HG03108 (cell line): ENCODE measurements around the gene ELAVL1.
"Not testable (repeated sequence)": the region's sequence is repeated elsewhere in the genome, so short reads cannot be mapped to it uniquely, and the experiment has no call there.

ENCODE experiments used
- ATAC-seq: cut with Tn5 transposase; IDR thresholded peaks from one replicate; pipeline ENCODE4 v1.9.1; 2021; ENCODE audit warnings: moderate library complexity; ENCODE audit not compliant: unreplicated experiment

ELAVL1 gene

DNA sequence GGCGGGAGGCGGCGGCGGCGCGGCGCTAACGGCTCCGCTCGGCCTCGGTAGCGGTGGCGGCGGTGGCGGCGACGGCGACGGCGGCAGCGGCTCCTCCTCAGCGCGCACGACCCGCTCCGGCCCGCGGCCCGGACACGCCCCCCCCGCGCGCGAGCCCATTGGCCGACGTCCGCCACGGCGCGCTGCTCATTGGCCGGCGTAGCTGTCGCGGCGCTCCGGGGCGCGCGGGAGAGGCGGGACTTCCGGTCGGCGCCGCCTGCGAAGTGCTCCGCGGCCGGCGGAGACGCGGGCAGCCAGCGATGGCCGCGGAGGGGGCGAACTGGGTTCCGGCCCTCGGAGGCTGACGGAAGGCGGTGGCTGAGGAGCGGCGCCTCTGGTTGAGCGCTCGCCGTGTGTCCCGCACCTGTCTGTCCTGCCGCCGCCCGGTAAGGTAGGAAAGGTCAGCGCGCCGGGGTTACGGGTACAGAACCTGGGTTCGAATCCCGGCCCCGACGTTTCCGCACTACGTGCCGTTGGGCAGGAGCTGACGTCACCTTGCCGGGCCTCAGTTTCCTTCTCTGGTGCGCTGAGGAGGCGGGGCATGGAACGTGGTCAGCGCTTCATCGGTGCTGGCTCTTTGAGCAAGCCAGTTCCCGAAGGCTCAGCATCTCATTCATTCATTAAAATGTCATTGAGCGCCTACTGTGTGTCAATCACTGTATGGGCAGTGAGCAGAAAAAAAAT lies at the start of gene ELAVL1:
ELAVL1 (minus strand) TSS at position 108 of the 723 bp plus-strand sequence. CDS start 13,826 bp downstream, outside the sequence.
- peak; percentile 74 for ATAC-seq

DNA sequence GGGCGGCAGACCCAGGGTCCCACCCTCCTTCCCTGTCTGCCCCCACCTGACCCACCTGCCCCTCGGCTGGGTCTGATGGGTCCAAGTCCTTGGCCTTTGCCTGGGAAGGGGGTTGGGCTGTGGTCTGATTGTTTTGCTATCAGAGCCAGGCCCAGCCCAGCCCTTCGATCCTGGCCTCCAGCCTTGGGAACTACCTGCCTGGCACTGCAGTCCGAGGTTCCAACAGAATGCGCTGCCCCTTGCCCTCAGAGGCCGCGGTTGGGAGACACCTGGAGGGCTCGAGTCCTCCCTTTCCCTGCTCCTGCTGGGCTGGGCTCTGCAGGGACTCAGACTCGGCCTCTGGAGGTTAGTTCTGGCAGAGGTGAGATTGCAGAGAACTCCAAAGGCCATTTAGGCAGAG lies 48.7 kb upstream of the ELAVL1 start:
- ATAC-seq = no peak

DNA sequence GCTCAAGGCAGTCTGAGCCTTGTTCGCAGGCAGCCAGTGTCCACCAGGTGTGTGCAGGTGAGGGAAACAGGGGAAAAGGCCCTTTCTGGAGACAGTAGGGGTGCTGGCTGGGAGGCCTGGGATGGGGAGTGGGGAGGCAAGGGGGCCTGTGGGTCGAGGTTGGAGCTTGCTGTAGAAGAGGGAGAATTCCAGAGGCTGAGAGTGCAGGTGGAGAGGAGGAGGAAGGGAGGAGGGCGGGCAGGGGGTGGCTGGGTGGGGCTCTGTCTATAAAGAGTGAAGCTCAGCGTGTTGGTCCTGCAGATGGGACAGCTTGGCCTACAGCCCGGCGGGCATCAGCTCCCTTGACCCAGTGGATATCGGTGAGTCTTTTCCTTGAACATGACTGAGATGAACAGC lies 47.0 kb upstream of the ELAVL1 start, which contains the start of gene CCL25:
CCL25 (plus strand) TSS at position 297 of the 396 bp plus-strand sequence. CDS start 290 bp downstream, outside the sequence.
- no peak for ATAC-seq

DNA sequence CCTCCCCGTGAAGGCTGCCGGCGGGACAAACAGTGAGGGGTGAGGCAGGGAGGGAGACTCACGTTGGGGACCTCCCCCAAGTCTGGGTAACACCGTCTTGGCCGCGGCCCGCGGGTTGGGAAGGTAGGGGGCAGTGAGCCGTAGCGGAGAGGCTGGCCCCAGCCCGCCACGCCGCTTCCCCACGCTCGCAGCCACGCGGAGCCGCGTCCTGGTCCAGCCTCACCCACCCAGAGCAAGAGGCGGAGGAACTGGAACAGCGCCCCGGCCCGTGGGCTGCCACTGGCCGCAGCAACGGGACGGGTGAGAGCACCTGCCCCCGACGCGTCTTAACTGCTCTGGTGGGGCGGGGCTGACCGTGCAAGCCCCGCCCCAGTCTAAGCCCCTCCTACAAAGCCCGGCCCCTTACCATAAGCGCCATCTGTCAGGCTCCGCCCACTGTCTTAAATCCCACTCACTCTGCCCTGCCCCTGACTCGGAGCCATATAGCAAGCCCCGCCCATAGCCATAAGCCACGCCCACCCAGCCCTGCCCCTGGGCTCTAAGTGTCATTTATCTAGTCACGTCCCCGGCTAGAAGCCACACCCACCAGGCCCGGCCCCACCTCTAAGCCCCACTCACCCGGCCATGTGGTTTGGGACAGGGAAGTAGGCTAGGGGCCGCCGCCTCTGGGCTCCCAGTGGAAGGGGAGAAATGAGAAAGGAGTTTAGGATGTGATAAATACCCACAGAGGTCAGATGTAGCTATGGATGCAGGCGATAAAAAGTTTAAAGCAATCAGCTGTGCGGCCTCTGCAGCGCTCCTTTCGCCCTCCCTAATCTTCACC lies 45.0 kb upstream of the ELAVL1 start:
- peak; percentile 63 for ATAC-seq

DNA sequence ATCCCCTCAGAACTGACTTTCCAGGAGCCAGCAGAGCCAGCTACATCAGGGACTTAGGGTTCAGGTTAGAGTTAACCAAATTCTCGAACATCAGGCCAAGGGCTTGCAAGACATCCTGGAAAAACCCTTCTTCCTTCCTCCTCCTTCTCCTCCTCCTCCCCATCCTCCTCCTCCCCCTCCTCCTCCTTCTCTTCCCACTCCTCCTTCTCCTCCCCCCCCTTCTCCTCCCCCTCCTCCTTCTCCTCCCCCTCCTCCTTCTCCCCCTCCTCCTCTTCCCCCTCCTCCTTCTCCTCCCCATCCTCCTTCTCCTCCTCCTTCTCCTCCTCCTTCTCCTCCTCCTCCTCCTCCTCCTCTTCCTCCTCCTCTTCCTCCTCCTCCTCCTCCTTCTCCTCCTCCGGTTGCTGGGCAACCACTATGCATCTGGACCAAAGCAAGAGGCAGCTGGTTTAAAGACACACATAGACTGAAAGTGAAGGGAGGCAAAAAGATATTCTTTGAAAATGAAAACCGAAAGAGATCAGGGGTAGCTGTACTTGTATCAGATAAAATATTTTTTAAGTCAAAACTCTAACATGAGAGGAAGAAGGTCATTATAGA lies 41.2 kb upstream of the ELAVL1 start:
- ATAC-seq = no peak

DNA sequence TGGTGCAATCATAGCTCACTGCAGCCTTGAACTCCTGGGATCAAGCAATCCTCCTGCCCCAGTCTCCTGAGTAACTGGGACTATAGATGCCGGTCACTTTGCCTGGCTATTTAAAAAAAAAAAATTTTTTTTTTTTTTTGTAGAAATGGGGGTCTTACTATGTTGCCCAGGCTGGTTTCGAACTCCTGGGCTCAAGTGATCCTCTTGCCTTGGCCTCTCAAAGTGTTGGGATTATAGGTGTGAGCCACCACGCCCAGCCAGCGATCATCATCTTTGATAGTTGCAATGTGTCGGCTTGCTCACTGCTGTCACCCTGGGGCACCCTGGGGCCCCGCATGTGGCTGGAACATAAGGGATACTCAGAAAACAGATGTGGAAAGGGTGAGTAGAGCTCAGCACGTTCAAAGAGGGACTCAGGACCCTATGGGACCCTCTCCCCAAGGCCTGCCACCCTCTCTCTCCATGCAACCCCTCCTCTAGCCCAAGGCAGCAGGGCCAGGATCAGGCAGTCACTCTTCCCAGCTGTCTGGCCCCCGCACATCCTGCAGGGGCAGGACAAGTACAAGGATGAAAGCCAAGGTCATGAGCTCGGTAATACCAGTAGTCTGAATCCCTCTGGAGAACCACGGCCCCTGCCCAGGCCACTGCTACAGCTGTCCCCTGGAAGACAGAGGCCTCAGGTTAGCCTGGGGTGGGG lies 40.6 kb upstream of the ELAVL1 start:
- ATAC-seq = no peak

DNA sequence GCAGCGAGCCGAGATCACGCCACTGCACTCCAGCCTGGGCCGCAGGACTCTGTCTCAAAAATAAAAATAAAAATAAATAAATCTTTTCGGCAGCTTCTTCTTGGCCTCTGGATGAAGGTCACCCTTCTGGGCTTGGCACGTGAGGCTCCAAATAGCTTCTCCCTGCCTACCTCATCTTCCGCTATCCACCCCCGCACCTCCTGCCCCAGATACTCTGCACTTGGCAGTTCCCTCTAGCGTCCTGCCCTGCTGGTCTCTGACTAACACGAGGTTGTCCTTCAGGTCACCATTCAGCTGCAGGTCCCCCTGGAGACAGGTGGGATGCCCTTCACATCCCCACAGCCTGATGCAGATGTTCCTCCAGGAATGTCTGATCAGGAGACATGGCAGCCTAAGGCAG lies 38.6 kb upstream of the ELAVL1 start:
- ATAC-seq = no peak

DNA sequence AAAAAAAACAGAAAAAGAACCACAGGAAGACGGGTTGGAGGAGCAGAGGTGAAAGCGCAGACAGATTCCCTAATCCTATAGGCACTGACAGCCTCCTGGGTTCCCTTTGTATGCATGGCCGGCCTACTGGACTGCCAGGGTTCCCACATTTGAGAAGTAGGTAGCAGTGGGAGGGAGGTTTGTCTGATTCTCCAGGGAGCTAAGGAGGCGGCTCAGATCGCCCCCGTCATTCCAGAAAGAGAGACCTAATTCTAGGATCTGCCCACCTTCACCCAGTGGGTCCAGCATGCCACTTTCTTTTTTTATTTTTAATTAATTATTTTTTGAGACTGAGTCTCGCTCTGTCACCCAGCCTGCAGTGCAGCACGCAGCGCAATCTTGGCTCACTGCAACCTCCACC lies 37.5 kb upstream of the ELAVL1 start:
- no peak for ATAC-seq

DNA sequence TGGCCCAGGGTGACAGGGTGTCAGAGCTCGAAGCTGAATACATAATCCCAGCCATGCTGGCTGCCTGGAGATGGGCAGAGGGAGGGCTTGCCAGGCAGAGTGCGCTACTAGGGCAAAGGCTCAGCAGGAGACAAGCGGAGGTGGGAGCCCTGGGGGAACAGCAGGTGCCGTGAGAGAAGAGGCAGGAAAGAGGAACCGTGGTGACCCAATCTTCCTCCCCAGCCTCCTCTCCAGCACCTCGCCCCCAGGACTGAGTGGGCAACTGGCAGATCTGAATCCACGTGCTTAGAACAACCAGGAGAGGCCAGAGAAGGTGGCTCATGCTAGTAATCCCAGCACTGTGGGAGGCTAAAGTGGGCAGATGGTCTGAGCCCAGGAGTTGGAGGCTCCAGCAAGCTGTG lies 36.1 kb upstream of the ELAVL1 start:
- ATAC-seq = no peak

DNA sequence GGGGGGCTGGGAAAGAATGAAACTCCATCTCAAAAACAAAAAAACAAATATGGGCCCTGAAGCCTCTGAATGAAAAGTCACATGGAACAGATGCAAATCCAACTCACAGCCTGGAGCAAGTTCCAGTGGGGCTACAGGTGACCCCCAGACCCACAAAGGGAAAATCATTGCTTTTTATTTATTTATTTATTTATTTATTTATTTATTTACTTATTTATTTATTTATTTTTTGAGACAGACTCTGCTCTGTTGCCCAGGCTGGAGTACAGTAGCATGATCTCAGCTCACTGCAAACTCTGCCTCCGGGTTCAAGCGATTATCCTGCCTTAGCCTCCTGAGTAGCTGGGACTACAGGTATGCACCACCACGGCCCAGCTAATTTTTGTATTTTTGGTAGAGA lies 33.8 kb upstream of the ELAVL1 start:
- no peak for ATAC-seq

DNA sequence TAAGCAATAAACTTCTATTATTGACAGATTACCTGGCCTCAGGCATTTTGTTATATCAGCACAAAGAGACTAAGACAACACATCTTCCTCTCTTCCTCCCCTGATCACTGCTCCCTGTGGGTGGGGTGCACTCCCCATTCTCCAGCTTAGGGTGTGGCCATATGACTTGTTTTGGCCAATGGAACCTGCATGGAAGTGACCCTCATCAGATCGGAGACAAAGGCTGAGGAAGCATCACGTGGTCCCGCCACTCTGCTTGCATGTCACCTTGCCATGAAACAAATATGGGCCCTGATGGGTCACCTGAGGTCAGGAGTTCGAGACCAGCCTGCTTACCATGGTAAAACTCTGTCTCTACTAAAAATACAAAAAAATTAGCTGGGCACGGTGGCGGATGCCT lies 33.4 kb upstream of the ELAVL1 start:
- ATAC-seq = no peak

DNA sequence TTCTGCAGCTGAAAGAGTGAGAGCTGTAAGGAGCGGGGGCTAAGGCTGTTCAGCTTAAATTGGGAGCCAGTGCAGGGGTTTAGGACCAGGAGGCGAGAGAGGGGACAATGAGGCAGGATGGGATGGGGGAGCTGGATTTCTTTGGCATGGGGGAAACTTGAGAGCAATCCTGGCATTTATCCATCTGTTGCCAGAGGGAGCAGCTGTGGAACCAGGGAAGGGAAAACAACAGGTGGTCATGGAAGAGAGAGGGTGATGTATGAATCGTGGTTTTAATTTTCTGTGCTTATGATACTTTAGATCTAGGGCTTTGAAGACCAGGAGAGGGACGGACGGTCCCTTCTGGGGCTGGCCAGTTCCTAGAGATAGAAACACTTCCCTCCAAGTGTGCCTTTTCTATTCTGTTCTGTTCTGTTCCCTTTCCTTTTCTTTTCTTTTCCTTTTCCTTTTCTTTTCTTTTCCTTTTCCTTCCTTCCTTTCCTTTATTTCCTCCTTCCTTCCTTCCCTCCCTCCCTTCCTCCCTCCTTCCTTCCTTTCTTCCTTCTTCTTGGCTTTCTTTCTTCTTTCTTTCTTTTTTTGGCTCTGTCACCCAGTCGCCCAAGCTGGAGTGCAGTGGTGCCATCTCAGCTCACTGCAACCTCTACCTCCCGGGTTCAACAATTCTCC lies 31.1 kb upstream of the ELAVL1 start:
- ATAC-seq = no peak

DNA sequence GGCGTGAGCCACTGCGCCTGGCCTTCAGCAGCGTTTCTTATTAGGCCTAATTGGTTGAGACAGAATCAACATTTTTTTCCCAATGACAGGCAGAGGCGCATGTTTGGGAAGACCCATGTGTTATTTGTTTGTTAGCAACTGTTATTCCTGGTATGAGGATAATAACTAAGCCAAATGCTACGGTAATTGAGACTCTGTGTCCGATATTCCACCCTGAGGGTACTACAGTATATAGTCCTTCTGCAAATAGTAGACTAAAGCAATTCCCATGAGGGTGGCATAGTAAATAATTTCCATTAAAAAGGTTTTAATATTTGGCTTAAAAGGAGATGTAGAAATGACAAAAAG lies 28.7 kb upstream of the ELAVL1 start:
- no peak for ATAC-seq

DNA sequence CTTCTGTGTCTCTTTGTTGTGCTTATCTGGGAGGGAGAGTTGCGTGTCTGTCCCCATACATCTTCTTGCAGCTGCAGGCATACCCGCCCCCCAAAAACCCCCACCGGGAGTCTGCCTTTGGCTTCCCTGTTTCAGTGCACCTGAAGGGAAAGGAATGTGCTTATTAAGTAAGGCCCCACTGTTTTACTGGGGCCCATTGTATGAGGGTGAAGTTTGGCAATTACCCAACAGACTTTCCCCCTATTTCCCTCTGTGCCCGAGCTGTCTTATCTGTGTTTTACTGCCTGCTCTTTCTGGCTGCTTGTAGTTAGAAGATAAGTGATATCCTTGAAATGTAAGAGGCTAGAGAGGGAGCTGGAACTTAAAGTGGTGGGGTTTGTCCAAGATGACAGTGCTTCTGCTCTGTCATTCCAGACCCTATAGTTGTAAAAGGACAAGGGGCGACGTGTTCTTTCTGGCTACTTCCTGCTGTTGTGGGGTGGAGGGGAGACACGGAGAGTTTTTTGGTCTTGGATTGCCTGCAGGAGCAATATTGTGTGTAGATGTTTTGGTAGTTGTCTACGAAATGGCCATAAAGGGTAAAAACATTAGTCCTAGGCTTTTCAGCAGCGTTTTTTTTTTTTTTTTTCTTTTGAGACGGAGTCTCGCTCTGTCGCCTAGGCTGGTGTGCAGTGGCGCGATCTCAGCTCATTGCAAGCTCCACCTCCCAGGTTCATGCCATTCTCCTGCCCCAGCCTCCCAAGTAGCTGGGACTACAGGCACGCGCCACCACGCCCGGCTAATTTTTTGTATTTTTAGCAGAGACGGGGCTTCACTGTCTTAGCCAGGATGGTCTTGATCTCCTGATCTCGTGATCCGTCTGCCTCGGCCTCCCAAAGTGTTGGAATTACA lies 28.1 kb upstream of the ELAVL1 start:
- not testable (repeated sequence) for ATAC-seq

DNA sequence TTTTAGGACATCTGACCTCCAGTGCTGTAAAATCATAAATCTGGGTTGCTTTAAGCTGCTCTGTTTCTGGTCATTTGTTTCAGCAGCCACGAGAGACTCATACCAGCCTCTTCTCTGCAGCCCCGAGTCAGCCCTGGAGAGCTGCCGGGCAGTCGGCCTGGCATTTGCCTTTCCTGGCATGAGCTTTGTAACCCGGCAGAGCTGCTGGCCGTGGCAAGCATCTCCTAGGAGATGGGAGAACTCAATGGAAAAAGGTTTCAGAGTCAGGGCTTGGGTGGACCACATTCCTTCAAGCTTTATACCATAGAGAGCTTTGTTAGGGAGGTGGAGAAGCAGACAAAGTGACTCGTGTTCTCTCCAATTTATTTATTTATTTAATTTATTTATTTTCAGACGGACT lies 25.5 kb upstream of the ELAVL1 start:
- ATAC-seq = no peak

DNA sequence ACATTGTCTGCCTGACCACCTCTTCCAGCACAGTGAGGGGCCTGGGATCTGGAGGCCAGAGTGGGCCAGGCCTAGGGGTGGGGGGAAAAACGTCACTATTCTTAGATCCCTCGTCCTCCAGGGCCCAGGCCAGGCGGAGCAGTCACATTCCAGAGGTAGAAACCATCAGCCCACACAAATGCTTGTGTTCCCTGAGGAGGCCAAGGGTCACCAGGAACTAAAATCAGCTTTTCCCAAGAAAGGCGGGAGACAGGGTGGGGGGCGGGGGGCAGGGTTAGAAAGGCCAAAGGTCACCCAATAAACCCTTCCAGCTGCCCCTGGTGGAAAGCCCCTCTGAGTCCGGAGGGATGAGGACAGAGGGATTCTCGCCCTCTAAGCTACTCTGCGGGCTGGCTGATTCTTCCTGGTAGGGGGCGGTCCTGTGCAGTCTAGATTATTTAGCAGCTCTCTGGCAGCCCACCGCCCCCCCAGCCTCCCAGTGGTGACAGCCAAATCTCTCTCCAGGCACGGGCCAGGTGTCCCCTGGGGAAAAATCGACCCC lies 23.6 kb upstream of the ELAVL1 start:
- no peak for ATAC-seq

DNA sequence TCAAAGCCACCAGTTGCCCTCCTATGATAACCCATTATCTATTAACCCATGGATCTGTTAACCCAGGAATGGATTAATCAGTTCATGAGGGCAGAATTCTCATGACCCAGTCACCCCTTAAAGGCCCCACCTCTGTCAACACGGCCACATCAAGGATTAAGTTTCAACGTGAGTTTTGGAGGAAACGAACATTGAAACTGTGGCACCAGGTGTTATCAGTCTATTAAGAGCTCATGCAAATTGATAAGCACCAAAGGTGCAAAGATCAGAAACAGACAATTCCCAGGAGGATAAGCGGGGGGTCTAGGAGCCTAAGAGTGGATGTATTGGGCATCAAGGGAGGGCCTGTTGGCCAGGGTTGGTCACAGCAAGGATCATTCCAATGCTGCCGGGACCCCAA lies 19.9 kb upstream of the ELAVL1 start:
- ATAC-seq = no peak

DNA sequence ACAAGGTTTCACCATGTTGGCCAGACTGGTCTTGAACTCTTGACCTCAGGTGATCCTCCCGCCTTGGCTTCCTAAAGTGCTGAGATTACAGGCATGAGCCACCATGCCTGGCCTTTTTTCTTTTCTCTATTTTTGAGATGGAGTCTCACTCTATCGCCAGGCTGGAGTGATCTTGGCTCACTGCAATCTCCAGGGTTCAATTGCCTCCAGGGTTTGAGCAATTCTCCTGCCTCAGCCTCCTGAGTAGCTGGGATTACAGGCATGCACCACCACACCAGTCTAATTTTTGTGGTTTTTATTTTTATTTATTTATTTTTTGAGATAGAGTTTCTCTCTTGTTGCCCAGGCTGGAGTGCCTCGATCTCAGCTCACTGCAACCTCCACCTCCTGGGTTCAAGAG lies 18.8 kb upstream of the ELAVL1 start:
- not testable (repeated sequence) for ATAC-seq

DNA sequence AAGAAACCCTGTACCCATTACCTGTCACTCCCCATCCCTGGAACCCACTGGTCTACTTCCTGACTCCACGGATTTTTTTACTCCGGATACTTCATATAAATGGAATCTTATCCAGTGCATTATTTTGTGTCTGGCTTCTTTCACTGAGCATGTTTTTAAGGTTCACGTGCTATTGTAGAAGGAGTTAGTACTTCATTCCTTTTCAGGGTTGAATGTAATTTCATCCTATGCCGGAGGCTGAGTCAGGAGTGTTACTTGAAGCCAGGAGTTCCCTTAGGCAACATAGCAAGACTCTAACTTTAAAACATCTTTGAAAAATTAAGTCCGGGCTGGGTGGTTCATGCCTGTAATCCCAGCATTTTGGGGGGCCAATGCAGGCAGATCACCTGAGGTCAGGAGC lies 17.9 kb upstream of the ELAVL1 start:
- no peak for ATAC-seq

DNA sequence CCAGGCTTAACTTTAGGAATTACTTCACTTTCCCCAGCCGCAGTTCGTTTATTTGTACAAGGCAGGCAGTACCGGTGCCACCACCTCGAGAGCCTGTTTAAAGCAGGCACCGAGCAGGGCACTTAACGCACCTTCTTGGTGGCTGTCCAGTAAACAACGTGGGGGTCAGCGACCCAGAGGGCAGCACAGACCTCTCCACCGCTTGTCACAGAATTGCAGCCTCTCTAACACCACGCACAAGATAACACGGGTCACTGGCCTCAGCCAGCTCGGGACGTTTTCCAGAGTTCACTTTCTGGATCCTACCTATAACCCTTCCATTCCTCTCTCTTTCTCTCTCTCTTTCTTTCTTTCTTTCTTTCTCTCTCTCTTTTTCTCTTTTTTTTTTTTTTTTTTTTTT lies 16.8 kb upstream of the ELAVL1 start:
- no peak for ATAC-seq
